ENCODE measurements around the gene ENO2.
"Not testable (repeated sequence)": the region's sequence is repeated elsewhere in the genome, so short reads cannot be mapped to it uniquely, and the experiment has no call there.

Gene ENO2

GRCh38 chr12:6914246-6914946 lies at the start of gene ENO2:
Gene ENO2, plus strand, starts transcription at chr12:6914580. Its CDS starts 1,253 bp downstream, at chr12:6915833.
- DNase-seq (ENCODE audit: low spot score), result peak; percentile 82

GRCh38 chr12:6865307-6865706 lies 49.1 kb upstream of the ENO2 start:
- not testable (repeated sequence) for DNase-seq (ENCODE audit: low spot score)

- DNase-seq (ENCODE audit: low spot score), result no peak
Measured at GRCh38 chr12:6866163-6866919, 48.0 kb upstream of the ENO2 start.

- no peak for DNase-seq (ENCODE audit: low spot score)
Measured at GRCh38 chr12:6866920-6867412, 47.4 kb upstream of the ENO2 start.

- peak; percentile 87 for DNase-seq (ENCODE audit: low spot score)
Measured at GRCh38 chr12:6867413-6868210, 46.8 kb upstream of the ENO2 start, which contains the start of gene TPI1. Gene TPI1, plus strand, starts transcription at chr12:6867531. Its CDS starts 36 bp downstream, at chr12:6867567.

- no peak for DNase-seq (ENCODE audit: low spot score)
Measured at GRCh38 chr12:6868211-6869048, 46.0 kb upstream of the ENO2 start.

GRCh38 chr12:6869049-6870021 lies 45.0 kb upstream of the ENO2 start:
- DNase-seq (ENCODE audit: low spot score), result peak; percentile 81

- not testable (repeated sequence) for DNase-seq (ENCODE audit: low spot score)
Measured at GRCh38 chr12:6870304-6870703, 44.1 kb upstream of the ENO2 start.

- peak; percentile 13 for DNase-seq (ENCODE audit: low spot score)
Measured at GRCh38 chr12:6871052-6871957, 43.1 kb upstream of the ENO2 start.

GRCh38 chr12:6872073-6873048 lies 42.0 kb upstream of the ENO2 start:
- DNase-seq (ENCODE audit: low spot score), result peak; percentile 84

- peak; percentile 95 for DNase-seq (ENCODE audit: low spot score)
Measured at GRCh38 chr12:6873094-6874014, 41.0 kb upstream of the ENO2 start, which contains the start of gene SPSB2. Gene SPSB2, minus strand, starts transcription at chr12:6873303. Its CDS starts 402 bp downstream, at chr12:6872901.

- DNase-seq (ENCODE audit: low spot score), result not testable (repeated sequence)
Measured at GRCh38 chr12:6874015-6874368, 40.4 kb upstream of the ENO2 start.

- DNase-seq (ENCODE audit: low spot score), result not testable (repeated sequence)
Measured at GRCh38 chr12:6879824-6880223, 34.6 kb upstream of the ENO2 start.

GRCh38 chr12:6883252-6883651 lies 31.1 kb upstream of the ENO2 start:
- no peak for DNase-seq (ENCODE audit: low spot score)

- DNase-seq (ENCODE audit: low spot score), result no peak
Measured at GRCh38 chr12:6883683-6884082, 30.7 kb upstream of the ENO2 start.

- DNase-seq (ENCODE audit: low spot score), result no peak
Measured at GRCh38 chr12:6884539-6884938, 29.8 kb upstream of the ENO2 start.
